T-helper 1 cell (primary cell): ENCODE measurements around the gene TRNAU1AP.
"Not testable (repeated sequence)": the region's sequence is repeated elsewhere in the genome, so short reads cannot be mapped to it uniquely, and the experiment has no call there.

Experiments used
- DNase-seq, 5 donors: peaks; one replicate each; pipeline ENCODE4 v3.0.0-alpha.2; 2012 to 2020

TRNAU1AP gene

GRCh38 chr1:28521502-28522164 lies 31.3 kb upstream of the TRNAU1AP start:
- DNase-seq = no peak

- DNase-seq = not testable (repeated sequence)
Measured at GRCh38 chr1:28522537-28522936, 30.3 kb upstream of the TRNAU1AP start.

- DNase-seq = not testable (repeated sequence)
Measured at GRCh38 chr1:28525002-28525642, 27.8 kb upstream of the TRNAU1AP start.

GRCh38 chr1:28526886-28527285 lies 26.0 kb upstream of the TRNAU1AP start:
- DNase-seq = no peak

GRCh38 chr1:28530456-28530855 lies 22.4 kb upstream of the TRNAU1AP start:
- no peak for DNase-seq

- DNase-seq = no peak
Measured at GRCh38 chr1:28534671-28535070, 18.2 kb upstream of the TRNAU1AP start.

GRCh38 chr1:28535180-28535579 lies 17.7 kb upstream of the TRNAU1AP start:
- no peak for DNase-seq

- no peak for DNase-seq
Measured at GRCh38 chr1:28537457-28538199, 15.3 kb upstream of the TRNAU1AP start.

GRCh38 chr1:28538286-28538685 lies 14.6 kb upstream of the TRNAU1AP start:
- DNase-seq = no peak

GRCh38 chr1:28540651-28541050 lies 12.2 kb upstream of the TRNAU1AP start:
- DNase-seq = no peak

GRCh38 chr1:28541414-28542015 lies 11.4 kb upstream of the TRNAU1AP start:
- not testable (repeated sequence) for DNase-seq

- no peak for DNase-seq
Measured at GRCh38 chr1:28545246-28545628, 7.6 kb upstream of the TRNAU1AP start.

GRCh38 chr1:28548318-28548717 lies 4.6 kb upstream of the TRNAU1AP start:
- no peak for DNase-seq

- no peak for DNase-seq
Measured at GRCh38 chr1:28551381-28551780, 1.5 kb upstream of the TRNAU1AP start.

GRCh38 chr1:28560886-28561285 lies 8.0 kb downstream of the TRNAU1AP start:
- DNase-seq = no peak

GRCh38 chr1:28564310-28564709 lies 11.4 kb downstream of the TRNAU1AP start:
- no peak for DNase-seq

- DNase-seq = no peak
Measured at GRCh38 chr1:28565040-28565439, 12.2 kb downstream of the TRNAU1AP start.

- no peak for DNase-seq
Measured at GRCh38 chr1:28565726-28566125, 12.8 kb downstream of the TRNAU1AP start.

GRCh38 chr1:28566931-28567330 lies 14.0 kb downstream of the TRNAU1AP start:
- DNase-seq = no peak

- no peak for DNase-seq
Measured at GRCh38 chr1:28571911-28572310, 19.0 kb downstream of the TRNAU1AP start.

GRCh38 chr1:28572891-28573290 lies 20.0 kb downstream of the TRNAU1AP start:
- DNase-seq = not testable (repeated sequence)

- no peak for DNase-seq
Measured at GRCh38 chr1:28573564-28573963, 20.7 kb downstream of the TRNAU1AP start.

GRCh38 chr1:28577052-28577678 lies 24.3 kb downstream of the TRNAU1AP start:
- no peak for DNase-seq
